ENCODE results near the gene CREB1.
"Not testable (repeated sequence)": the region's sequence is repeated elsewhere in the genome, so short reads cannot be mapped to it uniquely, and the experiment has no call there.

Gene CREB1

GRCh38 chr2:207529330-207530159 is at the start of gene CREB1:
Gene CREB1, plus strand, starts transcription at chr2:207529962. Its CDS starts 25,674 bp downstream, at chr2:207555636.
- DNase-seq = peak; percentile 92

- no peak for DNase-seq
Observed at GRCh38 chr2:207480521-207481040, 49.2 kb upstream of the CREB1 start.

GRCh38 chr2:207481924-207482323 is 47.8 kb upstream of the CREB1 start:
- no peak for DNase-seq

- no peak for DNase-seq
Observed at GRCh38 chr2:207482630-207483029, 47.1 kb upstream of the CREB1 start.

GRCh38 chr2:207483066-207483465 is 46.7 kb upstream of the CREB1 start:
- no peak for DNase-seq

GRCh38 chr2:207483477-207483876 is 46.3 kb upstream of the CREB1 start:
- DNase-seq = no peak

GRCh38 chr2:207484444-207485391 is 45.0 kb upstream of the CREB1 start:
- no peak for DNase-seq

GRCh38 chr2:207487650-207488311 is 42.0 kb upstream of the CREB1 start:
- DNase-seq = no peak

GRCh38 chr2:207489251-207489650 is 40.5 kb upstream of the CREB1 start:
- DNase-seq = no peak

- DNase-seq = no peak
Observed at GRCh38 chr2:207490441-207490840, 39.3 kb upstream of the CREB1 start.

- DNase-seq = no peak
Observed at GRCh38 chr2:207491086-207491485, 38.7 kb upstream of the CREB1 start.

GRCh38 chr2:207491956-207492355 is 37.8 kb upstream of the CREB1 start:
- DNase-seq = no peak

- no peak for DNase-seq
Observed at GRCh38 chr2:207492461-207492860, 37.3 kb upstream of the CREB1 start.

GRCh38 chr2:207494137-207494536 is 35.6 kb upstream of the CREB1 start:
- DNase-seq = no peak

GRCh38 chr2:207496936-207497335 is 32.8 kb upstream of the CREB1 start:
- DNase-seq = not testable (repeated sequence)

- no peak for DNase-seq
Observed at GRCh38 chr2:207497596-207497995, 32.2 kb upstream of the CREB1 start.

- DNase-seq = no peak
Observed at GRCh38 chr2:207498427-207498826, 31.3 kb upstream of the CREB1 start.

GRCh38 chr2:207499114-207499513 is 30.6 kb upstream of the CREB1 start:
- no peak for DNase-seq

GRCh38 chr2:207501802-207502576 is 27.8 kb upstream of the CREB1 start:
- no peak for DNase-seq

- no peak for DNase-seq
Observed at GRCh38 chr2:207502577-207503198, 27.1 kb upstream of the CREB1 start.

GRCh38 chr2:207503234-207503633 is 26.5 kb upstream of the CREB1 start:
- no peak for DNase-seq
